Effector memory CD8-positive, alpha-beta T cell (primary cell): ENCODE data around the gene KSR2.

Experiments used
- ATAC-seq: fragments of 150-1000 bp; cut with Tn5 transposase; replicated peaks from 2 replicates; pipeline ENCODE4 v1.10.0; 2021; ENCODE audit warnings: mild to moderate bottlenecking, moderate library complexity
- DNase-seq, 3 experiments: peaks; one replicate each; pipeline ENCODE4 v3.0.0; 2021
- H3K27ac Mint-ChIP-seq, 2 donors: one replicate each; pipeline ENCODE4 v1.8.0; 2022; ENCODE audit warnings: mild to moderate bottlenecking in 2 of 2, mixed read lengths in 2 of 2, moderate library complexity in 2 of 2
- H3K27me3 Mint-ChIP-seq, 2 donors: one replicate each; pipeline ENCODE4 v1.8.0; 2022; ENCODE audit warnings: mixed read lengths in 2 of 2
- H3K36me3 Mint-ChIP-seq: one replicate; pipeline ENCODE4 v1.8.0; 2022; ENCODE audit warnings: mild to moderate bottlenecking, moderate library complexity, mixed read lengths; ENCODE audit not compliant: insufficient read depth
- H3K4me1 Mint-ChIP-seq, 2 donors: one replicate each; pipeline ENCODE4 v1.8.0; 2022; ENCODE audit warnings: low read depth in 2 of 2, mixed read lengths in 2 of 2
- H3K4me3 Mint-ChIP-seq, 2 donors: one replicate each; pipeline ENCODE4 v1.8.0; 2022; ENCODE audit warnings: mild to moderate bottlenecking in 2 of 2, mixed read lengths in 2 of 2, moderate library complexity in 2 of 2
- H3K9me3 Mint-ChIP-seq, 2 donors: one replicate each; pipeline ENCODE4 v1.8.0; 2022; ENCODE audit warnings: mixed read lengths in 2 of 2

Gene KSR2

DNA sequence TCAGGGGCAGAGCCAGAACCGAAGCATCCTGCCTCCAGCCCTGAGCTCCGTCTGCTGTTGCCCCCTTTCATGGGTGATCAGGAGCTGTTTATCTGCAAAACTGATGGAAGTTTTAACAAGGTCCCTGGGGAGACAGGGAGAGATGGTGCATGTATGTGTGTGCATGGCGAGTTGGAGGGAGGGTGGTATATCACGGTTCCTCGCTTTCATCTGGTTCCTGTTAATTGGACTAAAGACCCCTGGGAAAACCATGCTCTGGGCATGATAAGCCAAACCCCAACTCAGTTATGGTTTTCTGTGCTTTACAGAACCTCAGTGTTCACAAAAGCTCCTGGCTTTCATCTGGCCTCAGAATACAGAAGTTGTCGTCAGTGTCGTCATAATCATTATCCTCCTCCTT lies 133.6 kb downstream of the KSR2 start:
- Mint-ChIP-seq H3K4me3 (no peak overlapping the region), H3K36me3 (no peaks in the 10 kb centered on the region), H3K27ac (no peak overlapping the region), H3K9me3 (no peaks in the 10 kb centered on the region), H3K4me1 (peaks cover 6 to 7% of the 10 kb centered on the region in 2 donors), H3K27me3 (peaks cover 8 to 39% of the 10 kb centered on the region in 2 donors)
- no peak for ATAC-seq
- DNase-seq = no peak

DNA sequence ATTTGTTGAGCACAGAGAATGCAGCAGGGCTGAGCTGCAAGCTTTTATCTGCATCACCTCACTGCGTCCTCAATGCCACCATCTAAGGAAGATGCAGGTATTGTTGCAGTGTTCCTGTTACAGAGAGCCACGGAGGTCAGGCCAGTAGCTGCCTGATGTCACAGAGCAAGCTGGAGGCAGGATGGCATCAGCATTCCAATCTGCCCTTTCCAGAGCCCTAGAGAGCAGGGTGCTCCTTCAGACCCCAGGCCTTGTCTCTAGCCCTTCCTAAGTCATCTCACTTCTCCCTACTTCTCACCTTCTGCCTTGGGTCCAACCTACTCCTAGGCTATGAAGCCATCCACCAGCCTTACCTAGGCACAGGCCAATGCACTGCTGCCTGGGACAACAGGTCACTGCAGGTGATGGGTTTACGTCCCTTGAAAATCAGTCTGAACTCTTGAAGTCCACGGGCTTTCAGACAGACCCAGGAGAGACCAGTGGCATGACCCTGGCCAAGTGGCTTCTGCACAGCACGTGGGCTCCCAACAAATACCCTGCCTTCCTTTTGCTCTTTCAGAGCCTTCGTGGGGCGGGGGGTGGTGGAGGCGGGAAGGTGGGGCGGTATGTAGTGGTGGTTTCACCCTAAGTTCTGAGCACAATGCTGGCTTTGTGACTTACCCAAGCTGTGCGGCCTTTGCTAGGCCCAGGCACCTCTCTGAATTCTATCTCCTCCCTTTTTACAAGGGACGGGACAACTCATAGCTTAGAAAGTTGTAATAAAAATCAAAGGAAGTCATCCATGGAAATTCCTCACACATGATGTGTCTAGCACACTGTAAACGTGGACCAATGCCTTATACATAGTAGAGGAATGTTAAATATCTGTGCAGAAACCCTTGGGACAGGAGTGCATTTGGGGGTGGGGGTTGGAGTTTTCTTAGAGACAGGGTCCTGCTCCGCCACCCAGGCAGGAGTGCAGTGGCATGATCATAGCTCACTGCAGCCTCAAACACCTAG lies 136.0 kb downstream of the KSR2 start:
- ATAC-seq (no peak), DNase-seq (no peak)
- H3K36me3 Mint-ChIP-seq = no peaks in the 10 kb centered on the region
- H3K4me1 Mint-ChIP-seq = peaks cover 6 to 7% of the 10 kb centered on the region in 2 donors
- H3K9me3 Mint-ChIP-seq = peaks cover 5 to 8% of the 10 kb centered on the region in 2 donors
- H3K27ac Mint-ChIP-seq = no peak overlapping the region
- peaks cover 8 to 16% of the 10 kb centered on the region in 2 donors for H3K27me3 Mint-ChIP-seq
- H3K4me3 Mint-ChIP-seq = no peak overlapping the region

DNA sequence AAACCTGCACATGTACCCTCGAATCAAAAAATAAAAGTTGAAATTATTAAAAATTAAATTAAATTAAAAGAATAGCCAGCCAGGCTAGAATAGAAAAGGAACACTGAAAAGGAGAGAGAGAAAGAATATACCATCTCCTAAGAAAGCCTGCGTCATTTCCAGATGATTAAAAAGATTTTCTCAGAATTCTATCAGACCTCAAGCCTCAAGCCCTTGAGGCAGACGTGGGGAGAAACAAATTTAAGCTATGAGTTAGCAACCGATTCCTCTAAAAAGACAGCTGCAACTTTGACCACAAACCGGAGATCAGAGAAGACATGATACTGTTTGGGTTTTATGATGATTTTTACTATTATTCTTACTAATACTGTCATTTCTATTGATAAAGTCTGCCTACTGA lies 138.3 kb downstream of the KSR2 start:
- Mint-ChIP-seq H3K27ac (no peak overlapping the region), H3K27me3 (peaks cover 0 to 9% of the 10 kb centered on the region in 2 donors), H3K36me3 (no peaks in the 10 kb centered on the region), H3K4me3 (no peak overlapping the region), H3K4me1 (no peaks in the 10 kb centered on the region), H3K9me3 (peaks cover 5 to 8% of the 10 kb centered on the region in 2 donors)
- no peak for ATAC-seq
- no peak for DNase-seq

DNA sequence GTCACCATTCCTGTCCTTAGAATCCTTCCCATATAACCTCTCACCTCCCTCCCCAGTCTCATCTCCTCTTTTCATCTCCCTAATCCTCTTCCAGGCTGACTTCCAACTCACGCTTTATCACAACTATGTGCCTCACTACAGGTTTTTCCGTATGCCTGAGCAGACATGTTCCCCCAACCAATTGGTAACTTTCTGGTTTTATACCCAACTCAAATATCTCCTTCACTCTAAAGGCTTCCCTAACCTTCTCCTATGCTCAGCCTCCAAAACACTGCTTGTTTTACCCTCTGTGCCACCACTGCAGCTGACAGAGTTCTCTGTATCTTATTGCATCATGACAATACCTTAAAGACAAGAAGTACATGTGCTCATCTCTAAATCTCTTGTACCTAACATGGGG lies 139.7 kb downstream of the KSR2 start:
- DNase-seq (no peak), ATAC-seq (no peak)
- H3K9me3 Mint-ChIP-seq = peaks cover 5 to 8% of the 10 kb centered on the region in 2 donors
- H3K36me3 Mint-ChIP-seq = no peaks in the 10 kb centered on the region
- no peak overlapping the region for H3K4me3 Mint-ChIP-seq
- H3K4me1 Mint-ChIP-seq = no peaks in the 10 kb centered on the region
- H3K27me3 Mint-ChIP-seq = no peaks in the 10 kb centered on the region
- H3K27ac Mint-ChIP-seq = no peak overlapping the region

DNA sequence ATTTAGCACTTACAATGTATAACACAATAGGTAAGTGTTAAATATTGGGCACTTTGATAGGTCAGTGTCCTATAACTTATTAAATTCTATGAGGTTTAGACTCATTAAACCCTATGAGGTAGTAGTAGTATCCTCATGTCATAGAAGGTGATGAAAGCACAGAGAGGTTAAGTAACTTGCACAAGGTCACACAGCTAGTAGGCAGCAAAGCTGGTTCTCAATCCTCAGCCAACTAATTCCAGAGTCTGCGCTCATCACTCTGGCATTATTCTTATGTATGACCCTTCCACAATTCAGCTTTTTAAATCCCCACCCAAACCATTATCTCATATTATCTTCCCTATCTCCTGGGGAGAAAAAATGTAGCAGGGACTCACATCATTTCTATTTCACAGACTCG lies 141.1 kb downstream of the KSR2 start:
- DNase-seq = no peak
- Mint-ChIP-seq H3K27me3 (peaks cover 6 to 8% of the 10 kb centered on the region in 2 donors), H3K4me1 (no peaks in the 10 kb centered on the region), H3K9me3 (peaks cover 5 to 14% of the 10 kb centered on the region in 2 donors), H3K36me3 (no peaks in the 10 kb centered on the region), H3K27ac (no peak overlapping the region), H3K4me3 (no peak overlapping the region)
- no peak for ATAC-seq

DNA sequence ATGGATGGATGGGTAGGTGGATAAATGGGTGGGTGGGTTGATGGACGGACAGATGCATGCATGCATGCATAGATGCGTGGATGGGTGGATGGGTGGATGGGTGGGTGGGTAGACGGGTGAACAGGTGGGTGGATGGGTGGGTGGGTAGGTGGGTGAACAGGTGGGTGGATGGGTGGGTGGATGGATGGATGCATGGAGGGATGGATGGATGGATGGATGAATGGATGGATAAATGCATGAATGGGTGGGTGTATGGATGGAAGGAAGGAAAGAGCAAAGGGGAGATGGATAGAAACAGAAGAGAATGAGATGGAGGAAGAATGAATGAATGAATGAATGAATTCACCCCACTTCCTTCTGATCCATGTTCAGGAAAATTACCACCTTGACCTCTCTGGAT lies 143.0 kb downstream of the KSR2 start:
- ATAC-seq = no peak
- Mint-ChIP-seq H3K9me3 (peaks cover 5 to 17% of the 10 kb centered on the region in 2 donors), H3K27ac (no peak overlapping the region)

DNA sequence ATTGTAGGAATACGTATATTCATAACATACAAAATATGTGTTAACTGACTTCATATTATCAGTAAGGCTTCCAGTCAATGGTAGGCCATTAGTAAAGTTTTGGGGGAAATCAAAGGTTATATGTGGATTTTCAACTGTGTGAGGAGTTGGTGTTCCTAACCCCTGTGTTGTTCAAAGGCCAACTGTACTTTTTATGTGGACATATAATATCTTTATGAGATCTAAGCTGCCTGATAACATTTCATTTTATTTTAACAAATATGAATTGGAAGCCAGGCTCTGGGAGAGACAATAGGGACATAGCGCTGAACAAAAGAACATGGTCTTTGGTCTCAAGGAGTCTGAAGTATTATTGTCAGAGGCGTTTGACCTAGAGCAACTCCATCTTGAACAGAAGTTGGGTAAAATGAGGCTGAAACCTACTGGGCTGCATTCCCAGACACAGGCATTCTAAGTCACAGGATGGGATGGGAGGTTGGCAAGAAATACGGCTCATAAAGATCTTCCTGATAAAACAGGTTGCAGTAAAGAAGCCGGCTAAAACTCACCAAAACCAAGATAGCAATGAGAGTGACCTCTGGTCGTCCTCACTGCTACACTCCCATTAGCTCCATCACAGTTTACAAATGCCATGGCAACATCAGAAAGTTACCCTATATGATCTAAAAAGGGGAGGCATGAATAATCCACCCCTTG lies 147.2 kb downstream of the KSR2 start:
- DNase-seq = no peak
- peaks cover 0 to 9% of the 10 kb centered on the region in 2 donors for H3K9me3 Mint-ChIP-seq
- no peaks in the 10 kb centered on the region for H3K4me1 Mint-ChIP-seq
- H3K27ac Mint-ChIP-seq = no peak overlapping the region
- H3K4me3 Mint-ChIP-seq = no peak overlapping the region
- no peak for ATAC-seq
- no peaks in the 10 kb centered on the region for H3K36me3 Mint-ChIP-seq
- peaks cover 30 to 31% of the 10 kb centered on the region in 2 donors for H3K27me3 Mint-ChIP-seq

More for the DNA sequence above, 143.0 kb downstream of the KSR2 start:
- peaks cover 13 to 16% of the 10 kb centered on the region in 2 donors for H3K27me3 Mint-ChIP-seq
- no peaks in the 10 kb centered on the region for H3K4me1 Mint-ChIP-seq
- no peaks in the 10 kb centered on the region for H3K36me3 Mint-ChIP-seq
- DNase-seq = no peak
- no peak overlapping the region for H3K4me3 Mint-ChIP-seq

DNA sequence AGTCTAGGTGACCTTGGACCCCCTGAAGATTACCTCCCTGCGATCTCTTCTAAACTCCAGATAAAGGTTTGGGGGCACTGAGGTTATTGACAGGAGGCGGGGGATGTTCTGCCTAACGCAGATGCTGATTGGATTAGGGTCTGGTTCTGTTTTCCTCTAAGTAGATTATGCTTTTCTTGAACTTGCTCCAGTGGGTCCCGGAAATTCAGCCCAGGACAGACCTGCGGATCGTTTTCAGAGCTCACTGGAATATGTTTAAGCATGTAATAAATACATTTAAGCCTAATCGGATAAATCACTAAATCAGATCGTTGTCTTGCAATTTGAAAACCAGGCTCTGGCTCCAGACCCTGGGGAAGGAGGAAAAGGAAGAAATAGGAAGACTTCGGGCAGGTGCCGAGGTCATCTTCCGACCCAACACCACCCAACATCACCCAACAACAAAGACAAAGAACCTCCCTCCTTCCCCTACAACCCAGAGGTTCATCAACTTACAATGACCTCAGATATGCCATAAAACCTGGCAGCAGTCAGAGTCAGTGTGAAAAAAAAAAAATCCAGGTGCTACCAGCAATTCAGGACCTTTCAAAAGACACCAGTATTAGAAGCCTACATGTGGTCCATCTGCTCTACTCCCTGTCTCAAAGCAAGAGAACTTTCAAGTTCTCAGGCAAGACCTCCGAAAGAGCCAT lies 148.4 kb downstream of the KSR2 start:
- no peak for DNase-seq
- H3K27ac Mint-ChIP-seq = no peak overlapping the region
- peaks cover 30 to 31% of the 10 kb centered on the region in 2 donors for H3K27me3 Mint-ChIP-seq

DNA sequence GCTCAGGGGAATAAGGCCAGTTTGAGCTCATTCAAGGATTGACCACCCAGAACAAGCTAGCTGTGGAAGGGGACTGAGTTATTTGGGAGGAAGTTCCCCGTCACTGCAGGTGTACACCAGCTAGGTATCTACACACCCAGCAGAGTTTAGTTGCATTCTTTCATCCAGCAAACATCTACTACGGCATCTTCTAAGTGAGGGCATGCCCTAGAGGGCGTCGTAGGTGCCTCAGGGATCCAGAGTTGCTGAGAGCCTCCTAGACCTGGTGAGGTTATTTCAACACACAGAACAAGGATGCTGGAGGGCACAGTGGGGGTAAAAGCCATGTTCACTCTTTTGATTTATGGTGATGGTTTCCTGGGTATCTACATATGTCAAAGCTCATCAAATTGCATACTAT lies 149.6 kb downstream of the KSR2 start:
- H3K27me3 Mint-ChIP-seq = peaks cover 30 to 31% of the 10 kb centered on the region in 2 donors
- no peak overlapping the region for H3K4me3 Mint-ChIP-seq
- no peaks in the 10 kb centered on the region for H3K4me1 Mint-ChIP-seq
- no peak for DNase-seq
- H3K27ac Mint-ChIP-seq = no peak overlapping the region
- H3K9me3 Mint-ChIP-seq = peaks cover 0 to 9% of the 10 kb centered on the region in 2 donors
- H3K36me3 Mint-ChIP-seq = no peaks in the 10 kb centered on the region
- ATAC-seq = no peak

More for the DNA sequence above, 148.4 kb downstream of the KSR2 start:
- H3K9me3 Mint-ChIP-seq = peaks cover 0 to 9% of the 10 kb centered on the region in 2 donors
- H3K4me3 Mint-ChIP-seq = no peak overlapping the region
- no peak for ATAC-seq
- H3K4me1 Mint-ChIP-seq = no peaks in the 10 kb centered on the region
- no peaks in the 10 kb centered on the region for H3K36me3 Mint-ChIP-seq

DNA sequence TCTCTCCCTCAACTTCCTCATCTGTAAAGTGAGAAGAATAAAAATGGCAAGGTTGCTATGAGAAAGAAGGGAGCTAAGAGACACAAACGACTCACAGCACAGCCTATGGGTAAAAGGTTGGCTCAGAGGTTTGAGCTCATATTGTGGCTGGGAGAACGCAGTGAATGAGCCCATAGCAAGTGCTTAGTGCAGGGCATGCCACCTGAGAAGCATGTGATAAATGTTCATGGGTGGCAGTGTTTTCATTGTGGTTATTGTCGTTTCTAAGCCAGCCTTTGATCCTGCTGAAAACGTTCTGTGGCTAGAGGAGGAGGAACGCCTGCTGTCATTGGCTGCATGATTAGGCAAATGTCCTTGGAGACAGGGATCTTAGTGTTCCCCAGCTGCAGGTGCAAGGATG lies 150.4 kb downstream of the KSR2 start:
- DNase-seq = no peak
- Mint-ChIP-seq H3K9me3 (peaks cover 0 to 9% of the 10 kb centered on the region in 2 donors), H3K4me3 (no peak overlapping the region), H3K27ac (no peak overlapping the region), H3K4me1 (no peaks in the 10 kb centered on the region), H3K36me3 (no peaks in the 10 kb centered on the region), H3K27me3 (peaks cover 30 to 31% of the 10 kb centered on the region in 2 donors)
- no peak for ATAC-seq

DNA sequence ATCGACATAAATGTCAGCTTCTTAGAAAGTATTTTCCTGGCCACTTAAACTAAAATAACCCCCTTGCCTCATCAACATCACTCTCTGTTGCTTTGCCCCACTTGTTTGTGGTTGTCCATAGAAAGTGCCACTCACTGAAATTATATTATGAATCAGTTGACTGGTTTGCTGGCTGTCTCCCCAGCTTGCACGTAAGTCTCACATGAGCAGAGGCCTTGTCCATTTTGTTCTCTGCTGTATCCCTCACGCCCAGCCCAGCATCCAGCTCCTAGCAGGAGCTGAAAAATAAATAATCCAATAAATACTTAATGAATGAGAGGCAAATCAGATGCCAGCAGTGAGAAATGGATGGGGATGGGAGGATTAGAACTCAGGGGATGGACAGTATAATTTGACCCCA lies 159.3 kb downstream of the KSR2 start:
- Mint-ChIP-seq H3K4me3 (no peak overlapping the region), H3K9me3 (no peaks in the 10 kb centered on the region), H3K27me3 (peaks cover 25 to 35% of the 10 kb centered on the region in 2 donors), H3K36me3 (no peaks in the 10 kb centered on the region), H3K27ac (no peak overlapping the region), H3K4me1 (no peaks in the 10 kb centered on the region)
- no peak for DNase-seq
- no peak for ATAC-seq

DNA sequence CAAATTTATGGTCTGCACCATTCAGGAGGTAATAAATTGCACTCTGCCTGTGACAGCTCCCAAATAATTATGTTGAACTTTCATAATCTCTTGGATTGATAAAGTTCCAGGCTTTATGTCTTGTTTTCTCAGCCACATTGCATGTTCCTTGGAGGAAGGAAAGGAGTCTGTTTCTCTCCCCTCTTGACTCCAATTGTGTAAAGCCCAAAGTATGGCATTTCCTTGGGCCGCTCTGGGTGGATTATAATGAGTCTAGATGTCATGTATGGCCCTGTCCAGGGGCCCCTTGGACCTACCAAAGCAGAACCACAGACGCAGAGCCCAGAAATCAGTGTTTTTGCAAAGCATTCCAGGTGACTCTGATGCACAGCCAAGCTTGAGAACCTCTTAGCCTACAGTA lies 160.8 kb downstream of the KSR2 start:
- H3K9me3 Mint-ChIP-seq = no peaks in the 10 kb centered on the region
- DNase-seq (no peak), ATAC-seq (no peak)
- no peak overlapping the region for H3K27ac Mint-ChIP-seq
- H3K27me3 Mint-ChIP-seq = peaks cover 22 to 35% of the 10 kb centered on the region in 2 donors
- no peak overlapping the region for H3K4me3 Mint-ChIP-seq
- no peaks in the 10 kb centered on the region for H3K36me3 Mint-ChIP-seq
- H3K4me1 Mint-ChIP-seq = no peaks in the 10 kb centered on the region

DNA sequence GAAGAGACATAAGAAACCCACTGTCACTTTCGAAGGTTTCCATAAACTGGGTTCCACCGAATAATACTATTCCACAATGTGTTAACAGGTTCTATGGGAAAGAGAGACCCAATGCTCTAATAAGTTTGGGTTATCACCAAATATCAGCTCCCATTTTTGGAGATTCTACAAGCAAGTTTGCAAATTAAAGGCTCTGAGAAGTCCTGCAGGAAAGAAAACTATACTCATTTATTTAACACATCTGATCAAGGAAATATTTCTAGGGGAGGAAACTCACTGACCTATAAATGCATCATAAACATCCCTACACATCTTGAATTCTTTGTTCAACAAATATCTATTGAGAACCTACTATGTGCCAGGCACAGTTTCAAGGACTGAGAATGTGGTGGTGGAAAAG lies 161.4 kb downstream of the KSR2 start:
- Mint-ChIP-seq H3K4me3 (no peak overlapping the region), H3K36me3 (no peaks in the 10 kb centered on the region), H3K9me3 (no peaks in the 10 kb centered on the region), H3K4me1 (no peaks in the 10 kb centered on the region), H3K27ac (no peak overlapping the region), H3K27me3 (peaks cover 21 to 35% of the 10 kb centered on the region in 2 donors)
- ATAC-seq (no peak), DNase-seq (no peak)
